K562 (cell line): Measurements from ENCODE around the gene LGI4. TPM values are rescaled to one million over a fixed set of nuclear protein-coding genes. Genes with fewer than 3 reads are reported as not detected.

Experiments used
- ETS2 ChIP-seq: IDR thresholded peaks from 2 replicates; pipeline ENCODE4 v1.6.1; 2016; ENCODE audit warnings: borderline replicate concordance, missing genetic modification characterization, mild to moderate bottlenecking, moderate library complexity, missing compliant biosample characterization; ENCODE audit not compliant: poor library complexity, severe bottlenecking
- HDGF ChIP-seq: fragments of 450-650 bp; IDR thresholded peaks from 2 replicates; pipeline ENCODE4 v1.6.1; 2016
- MCM3 ChIP-seq: fragments of 450-650 bp; IDR thresholded peaks from 2 replicates; pipeline ENCODE4 v1.6.1; 2016
- STAT5B ChIP-seq: fragments of 250-450 bp; sonication (Bioruptor Pico); IDR thresholded peaks from 2 replicates; pipeline ENCODE4 v1.8.0; 2021; ENCODE audit warnings: mild to moderate bottlenecking, inconsistent platforms
- ZNF124 ChIP-seq: sonication (generic); formaldehyde crosslinking; IDR thresholded peaks from 2 replicates; pipeline ENCODE4 v1.8.1; 2022; ENCODE audit warnings: missing genetic modification reagents
- polyA plus RNA-seq, 8 experiments: library from polyadenylated mRNA; depleted of rRNA in 4 of 8; stranded (reverse) in 5 of 8; unstranded in 3 of 8; fragments of >200 nt; fragmentation: Nextera tagmentation in 2 of 8; fragmentation: Illumina TruSeq in 1 of 8; extraction: Ambion mirVana in 2 of 8; extraction: Trizol in 1 of 8; gene quantifications; 2 replicates each; pipeline versions ENCODE4 v1.2.1 to v1.2.3, GENCODE V29; 2011 to 2014; ENCODE audit warnings: inconsistent platforms in 1 of 8, missing spikeins in 1 of 8
- total RNA-seq, 7 experiments: library from RNA; depleted of rRNA in 6 of 7; stranded (reverse); fragments of >200 nt in 6 of 7; fragmentation: Illumina TruSeq in 2 of 7; extraction: Trizol in 2 of 7; gene quantifications; 2 replicates each; pipeline versions ENCODE4 v1.2.1 to v1.2.3, GENCODE V29; 2011 to 2021; ENCODE audit warnings: low replicate concordance in 1 of 7
- TF ChIP-seq, protein P1 (sequence below), 2 experiments: fragments of 200-800 bp in 1 of 2; sonication (Bioruptor generic) in 1 of 2; sonication (generic) in 1 of 2; formaldehyde crosslinking in 1 of 2; IDR thresholded peaks in 1 of 2; conservative IDR thresholded peaks in 1 of 2; 2 replicates each; pipeline versions ENCODE4 v1.5.0 to v1.6.1; 2016 to 2020; ENCODE audit warnings: missing compliant biosample characterization in 1 of 2, missing genetic modification characterization in 1 of 2, missing genetic modification reagents in 1 of 2
- TF ChIP-seq, protein P2 (sequence below): fragments of 250-450 bp; sonication (Bioruptor Pico); IDR thresholded peaks from 2 replicates; pipeline ENCODE4 v1.5.1; 2021; ENCODE audit warnings: mild to moderate bottlenecking
- TF ChIP-seq, protein P3 (sequence below), 2 experiments: fragments of 450-650 bp; formaldehyde crosslinking in 1 of 2; IDR thresholded peaks; 2 replicates each; pipeline versions ENCODE4 v1.4.0 to v1.6.1; 2014 to 2020; ENCODE audit warnings: mild to moderate bottlenecking in 2 of 2, borderline replicate concordance in 1 of 2, low read depth in 1 of 2

Gene LGI4
- total and polyA plus RNA-seq, 9 of the 15 experiments (the other 6 are each of a cell fraction or from before 2014, with no cell fraction given), result 0.14 to 0.30 (median 0.24) TPM; not detected in 4

DNA sequence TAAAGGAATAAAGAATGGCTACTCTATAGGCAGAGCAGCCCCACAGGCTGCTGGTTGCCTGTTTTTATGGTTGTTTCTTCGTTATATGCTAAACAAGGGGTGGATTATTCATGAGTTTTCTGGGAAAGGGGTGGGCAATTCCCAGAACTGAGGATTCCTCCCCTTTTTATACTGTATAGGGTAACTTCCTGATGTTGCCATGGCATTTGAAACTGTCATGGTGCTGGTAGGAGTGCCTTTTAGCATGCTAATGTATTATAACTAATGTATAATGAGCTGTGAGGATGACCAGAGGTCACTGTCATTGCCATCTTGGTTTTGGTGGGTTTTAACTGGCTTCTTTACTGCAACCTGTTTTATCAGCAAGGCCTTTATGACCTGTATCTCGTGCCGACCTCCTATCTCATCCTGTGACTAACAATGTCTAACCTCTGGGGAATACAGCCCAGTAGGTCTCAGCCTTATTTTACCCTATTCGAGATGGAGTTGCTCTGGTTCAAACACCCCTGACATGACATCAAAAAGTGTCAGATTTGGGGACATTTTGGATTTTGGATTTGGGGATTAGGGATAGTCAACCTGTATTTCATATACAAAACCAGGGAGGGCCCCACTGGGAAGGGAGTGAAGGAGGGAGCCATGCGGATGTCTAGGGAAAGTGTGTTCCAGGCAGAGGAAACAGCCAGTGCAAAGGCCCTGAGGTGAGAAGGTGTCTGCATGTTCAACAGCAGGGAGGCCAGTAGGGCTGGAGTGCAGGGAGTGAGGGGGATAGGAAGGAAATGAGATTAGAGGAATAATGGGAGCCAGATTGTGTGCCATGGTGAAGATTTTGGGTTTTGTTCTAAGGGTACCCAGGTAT, 30.6 kb upstream of the LGI4 start (continued):
- TF ChIP-seq STAT5B (CRISPR knock-in tag) (peak; percentile 44; the same call in 1 of the 2 replicates), ETS2 (tag) (no peak), HDGF (no peak), ZNF124 (CRISPR knock-in tag) (no peak), MCM3 (no peak)
- TF ChIP-seq, protein P1, sequence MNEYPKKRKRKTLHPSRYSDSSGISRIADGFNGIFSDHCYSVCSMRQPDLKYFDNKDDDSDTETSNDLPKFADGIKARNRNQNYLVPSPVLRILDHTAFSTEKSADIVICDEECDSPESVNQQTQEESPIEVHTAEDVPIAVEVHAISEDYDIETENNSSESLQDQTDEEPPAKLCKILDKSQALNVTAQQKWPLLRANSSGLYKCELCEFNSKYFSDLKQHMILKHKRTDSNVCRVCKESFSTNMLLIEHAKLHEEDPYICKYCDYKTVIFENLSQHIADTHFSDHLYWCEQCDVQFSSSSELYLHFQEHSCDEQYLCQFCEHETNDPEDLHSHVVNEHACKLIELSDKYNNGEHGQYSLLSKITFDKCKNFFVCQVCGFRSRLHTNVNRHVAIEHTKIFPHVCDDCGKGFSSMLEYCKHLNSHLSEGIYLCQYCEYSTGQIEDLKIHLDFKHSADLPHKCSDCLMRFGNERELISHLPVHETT (CRISPR knock-in tag; conservative IDR thresholded peaks at IDR 0.05 in 1 of 2, IDR thresholded peaks at IDR 0.05 in 1 of 2), result peak in 1 of 2 experiments; percentile 92; a peak in 2 of 4 replicates
- TF ChIP-seq, protein P2, sequence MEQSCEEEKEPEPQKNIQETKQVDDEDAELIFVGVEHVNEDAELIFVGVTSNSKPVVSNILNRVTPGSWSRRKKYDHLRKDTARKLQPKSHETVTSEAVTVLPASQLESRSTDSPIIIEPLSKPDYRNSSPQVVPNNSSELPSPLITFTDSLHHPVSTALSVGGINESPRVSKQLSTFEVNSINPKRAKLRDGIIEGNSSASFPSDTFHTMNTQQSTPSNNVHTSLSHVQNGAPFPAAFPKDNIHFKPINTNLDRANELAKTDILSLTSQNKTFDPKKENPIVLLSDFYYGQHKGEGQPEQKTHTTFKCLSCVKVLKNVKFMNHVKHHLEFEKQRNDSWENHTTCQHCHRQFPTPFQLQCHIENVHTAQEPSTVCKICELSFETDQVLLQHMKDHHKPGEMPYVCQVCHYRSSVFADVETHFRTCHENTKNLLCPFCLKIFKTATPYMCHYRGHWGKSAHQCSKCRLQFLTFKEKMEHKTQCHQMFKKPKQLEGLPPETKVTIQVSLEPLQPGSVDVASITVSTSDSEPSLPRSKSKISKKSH (CRISPR knock-in tag), result no peak
- TF ChIP-seq, protein P3, sequence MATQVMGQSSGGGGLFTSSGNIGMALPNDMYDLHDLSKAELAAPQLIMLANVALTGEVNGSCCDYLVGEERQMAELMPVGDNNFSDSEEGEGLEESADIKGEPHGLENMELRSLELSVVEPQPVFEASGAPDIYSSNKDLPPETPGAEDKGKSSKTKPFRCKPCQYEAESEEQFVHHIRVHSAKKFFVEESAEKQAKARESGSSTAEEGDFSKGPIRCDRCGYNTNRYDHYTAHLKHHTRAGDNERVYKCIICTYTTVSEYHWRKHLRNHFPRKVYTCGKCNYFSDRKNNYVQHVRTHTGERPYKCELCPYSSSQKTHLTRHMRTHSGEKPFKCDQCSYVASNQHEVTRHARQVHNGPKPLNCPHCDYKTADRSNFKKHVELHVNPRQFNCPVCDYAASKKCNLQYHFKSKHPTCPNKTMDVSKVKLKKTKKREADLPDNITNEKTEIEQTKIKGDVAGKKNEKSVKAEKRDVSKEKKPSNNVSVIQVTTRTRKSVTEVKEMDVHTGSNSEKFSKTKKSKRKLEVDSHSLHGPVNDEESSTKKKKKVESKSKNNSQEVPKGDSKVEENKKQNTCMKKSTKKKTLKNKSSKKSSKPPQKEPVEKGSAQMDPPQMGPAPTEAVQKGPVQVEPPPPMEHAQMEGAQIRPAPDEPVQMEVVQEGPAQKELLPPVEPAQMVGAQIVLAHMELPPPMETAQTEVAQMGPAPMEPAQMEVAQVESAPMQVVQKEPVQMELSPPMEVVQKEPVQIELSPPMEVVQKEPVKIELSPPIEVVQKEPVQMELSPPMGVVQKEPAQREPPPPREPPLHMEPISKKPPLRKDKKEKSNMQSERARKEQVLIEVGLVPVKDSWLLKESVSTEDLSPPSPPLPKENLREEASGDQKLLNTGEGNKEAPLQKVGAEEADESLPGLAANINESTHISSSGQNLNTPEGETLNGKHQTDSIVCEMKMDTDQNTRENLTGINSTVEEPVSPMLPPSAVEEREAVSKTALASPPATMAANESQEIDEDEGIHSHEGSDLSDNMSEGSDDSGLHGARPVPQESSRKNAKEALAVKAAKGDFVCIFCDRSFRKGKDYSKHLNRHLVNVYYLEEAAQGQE (IDR thresholded peaks at IDR 0.05; ENCODE audit: borderline replicate concordance), result peak; percentile 48
- TF ChIP-seq, protein P3 (CRISPR knock-in tag; IDR thresholded peaks at IDR 0.05; ENCODE audit: low read depth), result 0 out of 2 replicates have a peak, but pooled peaks have one; percentile 42
